SK-N-SH treated with all-trans-retinoic acid at 6 μM for 48 hours (cell line): Measurements from ENCODE around the gene NOL11.

Experiments used
- ATAC-seq: fragments of 200-7000 bp; cut with Tn5 transposase; 3 replicates; pipeline ENCODE4 v1.9.1; 2020; ENCODE audit warnings: mild to moderate bottlenecking, moderate library complexity
- ARNTL ChIP-seq: fragments of 450-650 bp; formaldehyde crosslinking; IDR thresholded peaks from 2 replicates; pipeline ENCODE4 v1.5.0; 2020; ENCODE audit warnings: low read depth, mild to moderate bottlenecking, moderate library complexity, borderline replicate concordance
- BACH2 ChIP-seq: fragments of 250-450 bp; sonication (Bioruptor Pico); IDR thresholded peaks from 2 replicates; pipeline ENCODE4 v1.9.0; 2021; ENCODE audit warnings: mild to moderate bottlenecking, borderline replicate concordance
- CREB5 ChIP-seq: fragments of 250-450 bp; sonication (Bioruptor Pico); IDR thresholded peaks from 2 replicates; pipeline ENCODE4 v1.5.1; 2020; ENCODE audit warnings: low read depth, mild to moderate bottlenecking, moderate library complexity
- CSDC2 ChIP-seq: fragments of 250-450 bp; sonication (Bioruptor Pico); IDR thresholded peaks from 2 replicates; pipeline ENCODE4 v1.5.0; 2020; ENCODE audit warnings: mild to moderate bottlenecking, moderate library complexity
- CSRNP3 ChIP-seq: fragments of 250-450 bp; sonication (Bioruptor Pico); IDR thresholded peaks from 2 replicates; pipeline ENCODE4 v1.5.1; 2021; ENCODE audit warnings: mild to moderate bottlenecking, moderate library complexity
- POU6F1 ChIP-seq: fragments of 250-450 bp; sonication (Bioruptor Pico); IDR thresholded peaks from 2 replicates; pipeline ENCODE4 v1.8.0; 2021; ENCODE audit warnings: low read depth, mild to moderate bottlenecking, moderate library complexity, borderline replicate concordance
- RARB ChIP-seq: fragments of 250-450 bp; sonication (Bioruptor Pico); IDR thresholded peaks from 2 replicates; pipeline ENCODE4 v1.8.0; 2021; ENCODE audit warnings: mild to moderate bottlenecking, moderate library complexity
- SNAI2 ChIP-seq: fragments of 250-450 bp; sonication (Bioruptor Pico); IDR thresholded peaks from 2 replicates; pipeline ENCODE4 v1.5.0; 2020; ENCODE audit warnings: mild to moderate bottlenecking, moderate library complexity
- TCF4 ChIP-seq: fragments of 250-450 bp; sonication (Bioruptor Pico); IDR thresholded peaks from 2 replicates; pipeline ENCODE4 v1.8.0; 2021; ENCODE audit warnings: mild to moderate bottlenecking, moderate library complexity, borderline replicate concordance
- TOX ChIP-seq: fragments of 250-450 bp; sonication (Bioruptor Pico); IDR thresholded peaks from 2 replicates; pipeline ENCODE4 v1.8.0; 2021; ENCODE audit warnings: mild to moderate bottlenecking, moderate library complexity, borderline replicate concordance
- TSHZ2 ChIP-seq: fragments of 250-450 bp; sonication (Bioruptor Pico); IDR thresholded peaks from 2 replicates; pipeline ENCODE4 v1.5.0; 2020; ENCODE audit warnings: mild to moderate bottlenecking, moderate library complexity
- ZFP3 ChIP-seq: fragments of 250-450 bp; sonication (Bioruptor Pico); IDR thresholded peaks from 2 replicates; pipeline ENCODE4 v1.5.0; 2020; ENCODE audit warnings: mild to moderate bottlenecking, moderate library complexity
- ZFP30 ChIP-seq: fragments of 450-650 bp; formaldehyde crosslinking; IDR thresholded peaks from 2 replicates; pipeline ENCODE4 v1.5.0; 2022; ENCODE audit warnings: mild to moderate bottlenecking, moderate library complexity
- ZNF70 ChIP-seq: fragments of 450-650 bp; formaldehyde crosslinking; IDR thresholded peaks from 2 replicates; pipeline ENCODE4 v1.5.0; 2020; ENCODE audit warnings: mild to moderate bottlenecking, moderate library complexity

NOL11 gene

GRCh38 chr17:67717624-67718324 lies at the start of gene NOL11:
Gene NOL11 (plus strand): TSS chr17:67717936. CDS start chr17:67717948, 12 bp downstream.
- peak; percentile 98 for ATAC-seq
- no peak for TF ChIP-seq RARB (CRISPR knock-in tag)
- 0 out of 2 replicates have a peak, but pooled peaks have one; percentile 63 for TF ChIP-seq TSHZ2
- peak; percentile 41; the same call in 1 of the 2 replicates for TF ChIP-seq TCF4

GRCh38 chr17:67671493-67671892 lies 46.2 kb upstream of the NOL11 start:
- peak; percentile 93 for ATAC-seq
- peak; percentile 89 for TF ChIP-seq ZFP3
- TF ChIP-seq CREB5 (CRISPR knock-in tag): no peak

GRCh38 chr17:67672592-67673335 lies 45.0 kb upstream of the NOL11 start:
- ATAC-seq: no peak
- no peak for TF ChIP-seq ZNF70 (CRISPR knock-in tag)
- TF ChIP-seq ARNTL: no peak
- no peak for TF ChIP-seq SNAI2 (CRISPR knock-in tag)
- no peak for TF ChIP-seq CSDC2 (CRISPR knock-in tag)
- no peak for TF ChIP-seq CREB5 (CRISPR knock-in tag)
- TF ChIP-seq ZFP30 (CRISPR knock-in tag): no peak
- TF ChIP-seq POU6F1 (CRISPR knock-in tag): no peak
- no peak for TF ChIP-seq BACH2
- TF ChIP-seq ZFP3: no peak
- no peak for TF ChIP-seq TSHZ2
- TF ChIP-seq TCF4: no peak

GRCh38 chr17:67675481-67675880 lies 42.3 kb upstream of the NOL11 start:
- ATAC-seq: no peak
- TF ChIP-seq TSHZ2 (no peak), TCF4 (no peak), POU6F1 (CRISPR knock-in tag) (no peak), TOX (CRISPR knock-in tag) (no peak), ZFP3 (no peak), RARB (CRISPR knock-in tag) (no peak), CSRNP3 (CRISPR knock-in tag) (no peak), CREB5 (CRISPR knock-in tag) (no peak)
